Sigmoid colon (tissue), 7 donors: ENCODE data around the gene IQCK. TPM values are rescaled to one million over a fixed set of nuclear protein-coding genes. Genes with fewer than 3 reads are reported as not detected.

Experiments used
- DNase-seq: peaks from one replicate; pipeline ENCODE4 v3.0.0-alpha.2; 2019
- H3K27ac ChIP-seq, 4 donors: fragments of 200-600 bp; sonication (generic); one replicate each; pipeline ENCODE4 v1.5.1; 2016 to 2019; ENCODE audit warnings: mild to moderate bottlenecking in 1 of 4
- H3K27me3 ChIP-seq, 3 donors: fragments of 200-600 bp; sonication (generic); one replicate each; pipeline ENCODE4 v1.5.1; 2019; ENCODE audit warnings: mild to moderate bottlenecking in 1 of 3
- H3K36me3 ChIP-seq, 4 donors: fragments of 200-600 bp; sonication (generic); one replicate each; pipeline ENCODE4 v1.5.1; 2016 to 2019
- H3K4me1 ChIP-seq, 4 donors: fragments of 200-600 bp; sonication (generic); one replicate each; pipeline ENCODE4 v1.5.1; 2017 to 2019
- H3K4me3 ChIP-seq, 4 donors: fragments of 200-600 bp; sonication (generic); one replicate each; pipeline ENCODE4 v1.5.1; 2017 to 2019; ENCODE audit warnings: mild to moderate bottlenecking in 2 of 4, moderate library complexity in 1 of 4
- H3K9me3 ChIP-seq, 4 donors: fragments of 200-600 bp in 3 of 4; sonication (generic) in 3 of 4; one replicate each; pipeline versions ENCODE4 v1.5.1 to v1.6.1; 2013 to 2019
- EP300 ChIP-seq, 4 donors: sonication (generic); formaldehyde crosslinking; IDR thresholded peaks; one replicate each; pipeline ENCODE4 v1.6.1; 2017; ENCODE audit warnings: antibody characterized with exemption in 4 of 4
- POLR2A ChIP-seq, 2 donors: fragments of 450-650 bp; IDR thresholded peaks; one replicate each; pipeline ENCODE4 v1.6.1; 2016; ENCODE audit warnings: antibody characterized with exemption in 2 of 2, mild to moderate bottlenecking in 2 of 2, moderate library complexity in 2 of 2
- POLR2AphosphoS5 ChIP-seq, 4 donors: sonication (generic); formaldehyde crosslinking; IDR thresholded peaks; one replicate each; pipeline ENCODE4 v1.6.1; 2017; ENCODE audit warnings: antibody characterized with exemption in 4 of 4
- WGBS, 2 donors: extraction: QIAGEN DNeasy Blood & Tissue Kit; methylation state at CpG; one replicate each; pipeline ENCODE4 v1.1.7; 2013; 5-methylcytosine and 5-hydroxymethylcytosine counted together
- intact Hi-C: fragments of 100-400 bp; cut with DNase I; formaldehyde crosslinking; loops from one replicate; pipeline ENCODE4 v1.15.1; 2023
- polyA plus RNA-seq, 3 donors: library from polyadenylated mRNA; stranded (reverse); fragments of 200-250 nt; gene quantifications; one replicate each; pipeline ENCODE4 v1.2.3, GENCODE V29; 2013
- total RNA-seq, 4 donors: library from RNA; depleted of rRNA; stranded (reverse); fragments of >200 nt; gene quantifications; one replicate each; pipeline ENCODE4 v1.1.0, GENCODE V29; 2016
- TF ChIP-seq, protein P1 (sequence below), 4 experiments: fragments of 450-650 bp in 3 of 4; fragments of 200-600 bp in 1 of 4; IDR thresholded peaks; one replicate each; pipeline ENCODE4 v1.5.1; 2016 to 2019; ENCODE audit warnings: antibody characterized with exemption in 4 of 4, mild to moderate bottlenecking in 3 of 4, moderate library complexity in 2 of 4
- donor health status: healthy with polysubstance abuse.
- donor health status: Bipolar disorder and iron deficiency.
- donor health status: healthy.

Gene IQCK
- total and polyA plus RNA-seq, 7 donors: 5.1 to 16.6 (median 10.3) TPM

DNA sequence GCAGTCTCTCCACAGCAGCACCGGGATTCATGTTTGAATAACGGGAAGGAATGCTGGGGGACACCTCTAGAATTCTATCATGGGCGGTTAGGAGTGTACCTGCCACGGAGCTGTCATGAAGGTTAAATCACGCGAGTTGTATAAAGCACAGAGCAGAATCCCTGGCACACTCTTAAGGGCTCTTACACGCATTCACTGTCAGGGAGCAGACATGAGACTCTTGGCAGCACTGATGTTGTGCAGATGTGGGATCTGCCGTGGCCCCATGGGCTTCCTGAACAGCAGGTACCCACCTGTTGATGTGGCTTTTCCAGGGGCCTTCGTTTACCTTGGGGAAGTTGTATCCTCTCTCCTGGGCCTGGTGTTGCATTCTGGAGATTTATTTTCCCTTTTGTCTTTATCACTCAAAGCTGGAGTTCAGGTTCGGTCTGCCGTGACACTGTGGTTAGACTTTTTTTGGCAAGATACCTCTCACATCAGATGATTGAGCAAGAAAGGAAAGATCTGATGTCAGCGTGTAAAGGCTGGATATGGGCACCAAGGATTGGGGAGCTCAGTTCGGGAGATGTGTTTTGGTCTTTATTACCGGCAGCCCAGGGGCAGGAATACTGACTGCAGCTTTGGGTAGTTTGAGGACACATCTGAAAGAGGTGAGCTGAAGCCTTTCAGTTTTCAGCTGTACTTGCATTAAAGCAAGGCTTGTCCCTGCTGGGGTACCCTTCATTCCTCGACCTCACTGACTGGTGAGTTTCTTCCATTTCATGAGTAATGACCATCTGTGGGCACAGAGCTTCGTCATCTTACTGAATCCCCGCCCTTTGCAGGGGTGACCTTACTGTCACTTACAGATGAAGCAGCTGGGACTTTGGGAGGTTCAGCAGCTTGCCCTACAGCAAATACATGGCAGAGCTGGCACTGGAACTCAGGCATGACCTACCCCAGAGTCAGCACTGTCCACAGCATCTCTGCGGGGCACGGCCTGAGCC lies 19.3 kb upstream of the IQCK start:
- TF ChIP-seq POLR2AphosphoS5 (IDR thresholded peaks at IDR 0.05) (no peak), EP300 (IDR thresholded peaks at IDR 0.05) (no peak)
- TF ChIP-seq, protein P1, sequence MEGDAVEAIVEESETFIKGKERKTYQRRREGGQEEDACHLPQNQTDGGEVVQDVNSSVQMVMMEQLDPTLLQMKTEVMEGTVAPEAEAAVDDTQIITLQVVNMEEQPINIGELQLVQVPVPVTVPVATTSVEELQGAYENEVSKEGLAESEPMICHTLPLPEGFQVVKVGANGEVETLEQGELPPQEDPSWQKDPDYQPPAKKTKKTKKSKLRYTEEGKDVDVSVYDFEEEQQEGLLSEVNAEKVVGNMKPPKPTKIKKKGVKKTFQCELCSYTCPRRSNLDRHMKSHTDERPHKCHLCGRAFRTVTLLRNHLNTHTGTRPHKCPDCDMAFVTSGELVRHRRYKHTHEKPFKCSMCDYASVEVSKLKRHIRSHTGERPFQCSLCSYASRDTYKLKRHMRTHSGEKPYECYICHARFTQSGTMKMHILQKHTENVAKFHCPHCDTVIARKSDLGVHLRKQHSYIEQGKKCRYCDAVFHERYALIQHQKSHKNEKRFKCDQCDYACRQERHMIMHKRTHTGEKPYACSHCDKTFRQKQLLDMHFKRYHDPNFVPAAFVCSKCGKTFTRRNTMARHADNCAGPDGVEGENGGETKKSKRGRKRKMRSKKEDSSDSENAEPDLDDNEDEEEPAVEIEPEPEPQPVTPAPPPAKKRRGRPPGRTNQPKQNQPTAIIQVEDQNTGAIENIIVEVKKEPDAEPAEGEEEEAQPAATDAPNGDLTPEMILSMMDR (IDR thresholded peaks at IDR 0.05): no peak
- H3K36me3 ChIP-seq: peaks cover 11 to 74% (median 27%) of the 10 kb centered on the region in 4 donors
- H3K4me1 ChIP-seq: peaks cover 0 to 26% (median 17%) of the 10 kb centered on the region in 4 donors
- no peaks in the 10 kb centered on the region for H3K9me3 ChIP-seq
- H3K4me3 ChIP-seq: no peak overlapping the region
- H3K27ac ChIP-seq: peak overlapping the region in 1 of 4 donors; percentile 54
- intact Hi-C loops: no loop called here
- DNase-seq: no peak
- WGBS, 2 donors: 89 to 92% methylated on average over 19 of the region's 19 CpGs
- no peaks in the 10 kb centered on the region for H3K27me3 ChIP-seq

DNA sequence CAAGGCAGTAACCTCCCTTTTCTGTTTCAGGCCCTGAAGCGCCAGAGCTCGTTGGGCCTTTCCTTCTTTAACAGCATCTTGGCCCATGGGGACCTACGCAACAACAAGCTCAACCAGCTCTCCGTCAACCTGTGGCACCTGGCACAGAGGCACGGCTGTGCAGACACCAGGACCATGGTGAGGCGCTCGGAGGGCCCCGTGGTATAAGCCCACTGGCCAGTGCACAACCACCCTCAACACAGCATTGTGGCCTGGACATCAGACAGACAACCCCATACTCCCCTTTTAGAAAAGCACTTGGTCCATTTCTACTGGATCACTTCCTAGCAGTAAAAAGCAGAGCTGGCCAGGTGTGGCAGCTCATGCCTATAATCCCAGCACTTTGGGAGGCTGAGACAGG lies 18.6 kb upstream of the IQCK start:
- no peaks in the 10 kb centered on the region for H3K9me3 ChIP-seq
- DNase-seq: no peak
- peaks cover 0 to 28% (median 17%) of the 10 kb centered on the region in 4 donors for H3K4me1 ChIP-seq
- H3K27me3 ChIP-seq: no peaks in the 10 kb centered on the region
- intact Hi-C loops: no loop called here
- 96% methylated on average over 8 of the region's 8 CpGs for WGBS, 2 donors
- H3K27ac ChIP-seq: peak overlapping the region in 3 of 4 donors; percentile 22 to 54 (median 30)
- H3K36me3 ChIP-seq: peaks cover 12 to 74% (median 30%) of the 10 kb centered on the region in 4 donors
- no peak for TF ChIP-seq POLR2A (IDR thresholded peaks at IDR 0.05)
- TF ChIP-seq POLR2AphosphoS5 (IDR thresholded peaks at IDR 0.05): no peak
- no peak for TF ChIP-seq EP300 (IDR thresholded peaks at IDR 0.05)
- TF ChIP-seq, protein P1 (IDR thresholded peaks at IDR 0.05): no peak
- H3K4me3 ChIP-seq: no peak overlapping the region

DNA sequence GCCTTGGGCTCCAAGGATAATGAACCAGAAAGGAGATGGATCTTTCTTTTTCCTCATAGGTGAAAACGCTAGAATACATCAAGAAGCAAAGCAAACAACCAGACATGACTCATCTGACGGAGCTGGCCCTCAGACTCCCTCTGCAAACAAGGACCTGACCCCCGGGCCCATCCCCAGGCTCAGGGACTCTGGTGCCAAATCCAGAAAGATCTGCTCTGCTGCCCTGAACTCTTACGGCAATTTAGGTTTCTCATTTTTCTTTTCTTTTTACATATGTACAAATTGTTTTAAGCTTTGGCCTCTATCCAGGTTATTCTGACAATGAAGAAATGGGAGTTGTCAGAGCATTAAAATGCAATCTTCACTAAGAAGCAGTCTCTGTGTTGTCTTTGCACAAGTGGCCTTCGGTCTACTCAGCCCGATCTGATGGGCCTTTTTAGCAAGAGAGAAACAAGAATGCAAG lies 17.7 kb upstream of the IQCK start:
- peaks cover 0 to 31% (median 17%) of the 10 kb centered on the region in 4 donors for H3K4me1 ChIP-seq

DNA sequence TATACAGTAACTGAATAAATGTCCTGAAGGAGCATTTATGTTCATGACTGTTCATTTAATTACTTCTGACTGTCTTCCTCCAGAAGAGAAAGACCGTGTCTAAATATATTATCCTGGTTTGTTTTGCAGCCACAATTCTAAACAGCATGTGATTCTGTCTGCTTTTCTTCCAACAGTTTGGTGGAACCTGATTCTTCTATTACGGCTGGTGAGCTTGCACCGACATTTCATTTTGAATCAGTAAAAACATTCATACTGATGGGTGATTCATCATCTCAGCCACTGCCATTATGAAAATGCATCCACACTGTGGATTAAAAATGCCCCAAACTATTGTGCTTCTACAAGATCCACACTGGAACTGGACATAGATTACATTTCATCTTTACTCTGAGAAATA lies 17.0 kb upstream of the IQCK start:
- H3K27me3 ChIP-seq: no peaks in the 10 kb centered on the region
- peaks cover 0 to 27% (median 14%) of the 10 kb centered on the region in 4 donors for H3K4me1 ChIP-seq
- peak overlapping the region in 3 of 4 donors; percentile 22 to 54 (median 30) for H3K27ac ChIP-seq
- peaks cover 12 to 89% (median 40%) of the 10 kb centered on the region in 4 donors for H3K36me3 ChIP-seq
- TF ChIP-seq POLR2AphosphoS5 (IDR thresholded peaks at IDR 0.05): no peak
- TF ChIP-seq, protein P1 (IDR thresholded peaks at IDR 0.05): no peak
- TF ChIP-seq POLR2A (IDR thresholded peaks at IDR 0.05): no peak
- TF ChIP-seq EP300 (IDR thresholded peaks at IDR 0.05): no peak
- H3K4me3 ChIP-seq: no peak overlapping the region
- WGBS, 2 donors: 74 to 86% methylated on average over 3 of the region's 3 CpGs
- DNase-seq: no peak
- intact Hi-C loops: no loop called here
- H3K9me3 ChIP-seq: no peaks in the 10 kb centered on the region

More for the DNA sequence above, 17.7 kb upstream of the IQCK start:
- H3K27me3 ChIP-seq: no peaks in the 10 kb centered on the region
- intact Hi-C loops: no loop called here
- 15 to 61% methylated on average over 6 of the region's 6 CpGs for WGBS, 2 donors
- no peaks in the 10 kb centered on the region for H3K9me3 ChIP-seq
- no peak overlapping the region for H3K4me3 ChIP-seq
- no peak for DNase-seq
- H3K27ac ChIP-seq: peak overlapping the region; percentile 22 to 54 (median 26)
- peaks cover 12 to 81% (median 38%) of the 10 kb centered on the region in 4 donors for H3K36me3 ChIP-seq
- TF ChIP-seq POLR2AphosphoS5 (IDR thresholded peaks at IDR 0.05): no peak
- TF ChIP-seq, protein P1 (IDR thresholded peaks at IDR 0.05): no peak
- no peak for TF ChIP-seq EP300 (IDR thresholded peaks at IDR 0.05)
- TF ChIP-seq POLR2A (IDR thresholded peaks at IDR 0.05): no peak
